ENCODE measurements around the gene KLK13. TPM values are rescaled to one million over a fixed set of nuclear protein-coding genes. Genes with fewer than 3 reads are reported as not detected.

KLK13 gene
- total RNA-seq, 1 donor from 2014 or later, result not detected

DNA sequence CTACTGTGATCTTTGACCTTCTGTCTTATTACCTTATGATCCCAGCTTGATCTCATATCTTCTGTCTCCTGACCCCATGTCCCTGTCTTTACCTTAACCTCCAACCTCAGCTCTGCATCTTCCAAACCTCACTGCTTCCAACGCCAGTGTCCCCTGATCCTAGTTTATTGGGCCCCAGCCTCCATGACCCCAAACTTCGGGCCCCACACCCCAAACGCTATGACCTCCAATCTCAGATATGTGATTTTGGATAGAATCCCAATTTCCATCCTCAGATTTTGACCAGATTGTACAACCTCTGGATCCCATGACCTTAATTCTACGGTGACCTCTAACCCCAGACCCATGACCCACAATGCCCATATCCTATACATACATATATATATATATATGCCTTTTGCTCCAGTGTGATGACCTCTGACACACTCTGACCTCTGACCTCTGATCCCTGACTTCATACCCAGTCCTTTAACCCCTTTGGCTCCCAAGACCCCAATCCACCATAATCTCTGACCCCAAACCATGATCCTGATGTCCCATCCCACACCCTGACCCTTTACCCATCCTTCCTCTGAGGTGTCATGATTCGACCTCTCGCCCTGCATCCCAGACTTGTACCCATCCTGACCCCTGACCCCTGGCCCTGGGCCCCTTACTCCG is 33.5 kb downstream of the KLK13 start:
- H3K79me2 ChIP-seq (ENCODE audit: low read depth), result no peaks in the 10 kb centered on the region
- Mint-ChIP-seq H3K27ac (peak overlapping the region; percentile 81), H3K4me1 (peaks cover 3% of the 10 kb centered on the region), H3K4me3 (peak overlapping the region; percentile 66), H3K9me3 (peaks cover 3% of the 10 kb centered on the region), H3K27me3 (ENCODE audit: insufficient read depth, low read depth) (peaks cover 10% of the 10 kb centered on the region), H3K36me3 (no peaks in the 10 kb centered on the region)
- no peaks in the 10 kb centered on the region for H4K20me1 ChIP-seq (ENCODE audit: low read depth)
- no peaks in the 10 kb centered on the region for H3F3A ChIP-seq (ENCODE audit: low read depth)
- H3K4me3 ChIP-seq, result no peak overlapping the region
- H3K27ac ChIP-seq, result no peak overlapping the region
- no peak overlapping the region for H3K9ac ChIP-seq
- H3K9me3 ChIP-seq (ENCODE audit: low read depth), result no peaks in the 10 kb centered on the region
- no peaks in the 10 kb centered on the region for H3K27me3 ChIP-seq
- H3K36me3 ChIP-seq, result no peaks in the 10 kb centered on the region
- no peak for DNase-seq (ENCODE audit: low spot score)
- H3K4me1 ChIP-seq, result peaks cover 9% of the 10 kb centered on the region
- H2AFZ ChIP-seq (replicated peaks), result no peak overlapping the region
- H3K4me2 ChIP-seq, result no peak overlapping the region
- TF ChIP-seq EZH2phosphoT487 (IDR thresholded peaks at IDR 0.05) (no peak), EZH2 (IDR thresholded peaks at IDR 0.05) (no peak)
- TF ChIP-seq, protein P1, sequence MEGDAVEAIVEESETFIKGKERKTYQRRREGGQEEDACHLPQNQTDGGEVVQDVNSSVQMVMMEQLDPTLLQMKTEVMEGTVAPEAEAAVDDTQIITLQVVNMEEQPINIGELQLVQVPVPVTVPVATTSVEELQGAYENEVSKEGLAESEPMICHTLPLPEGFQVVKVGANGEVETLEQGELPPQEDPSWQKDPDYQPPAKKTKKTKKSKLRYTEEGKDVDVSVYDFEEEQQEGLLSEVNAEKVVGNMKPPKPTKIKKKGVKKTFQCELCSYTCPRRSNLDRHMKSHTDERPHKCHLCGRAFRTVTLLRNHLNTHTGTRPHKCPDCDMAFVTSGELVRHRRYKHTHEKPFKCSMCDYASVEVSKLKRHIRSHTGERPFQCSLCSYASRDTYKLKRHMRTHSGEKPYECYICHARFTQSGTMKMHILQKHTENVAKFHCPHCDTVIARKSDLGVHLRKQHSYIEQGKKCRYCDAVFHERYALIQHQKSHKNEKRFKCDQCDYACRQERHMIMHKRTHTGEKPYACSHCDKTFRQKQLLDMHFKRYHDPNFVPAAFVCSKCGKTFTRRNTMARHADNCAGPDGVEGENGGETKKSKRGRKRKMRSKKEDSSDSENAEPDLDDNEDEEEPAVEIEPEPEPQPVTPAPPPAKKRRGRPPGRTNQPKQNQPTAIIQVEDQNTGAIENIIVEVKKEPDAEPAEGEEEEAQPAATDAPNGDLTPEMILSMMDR (IDR thresholded peaks at IDR 0.05), result no peak

DNA sequence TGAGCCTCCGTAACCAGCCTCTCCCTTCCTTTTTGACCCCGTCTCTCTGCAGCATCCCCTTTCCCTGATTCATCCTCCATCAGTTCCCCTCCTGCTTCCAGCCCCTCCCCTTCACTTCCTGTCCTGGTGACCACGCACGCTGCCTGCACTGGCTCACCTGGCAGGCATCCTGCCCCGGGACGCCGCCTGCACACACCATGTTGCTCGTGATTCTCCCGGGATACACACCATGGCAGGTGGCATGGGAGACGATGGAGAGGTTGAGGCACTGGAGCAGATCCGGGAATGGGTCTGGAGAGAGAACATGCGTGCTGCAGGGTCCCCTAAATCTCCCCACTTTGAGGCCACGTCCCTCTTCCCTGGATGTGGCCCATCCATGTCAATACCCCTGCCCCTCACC is 34.3 kb downstream of the KLK13 start:
- peaks cover 14% of the 10 kb centered on the region for H3K4me1 ChIP-seq
- H4K20me1 ChIP-seq (ENCODE audit: low read depth), result no peaks in the 10 kb centered on the region
- no peak for DNase-seq (ENCODE audit: low spot score)
- peaks cover 10% of the 10 kb centered on the region for H3K27me3 Mint-ChIP-seq (ENCODE audit: insufficient read depth, low read depth)
- no peak overlapping the region for H3K27ac ChIP-seq
- H3K36me3 Mint-ChIP-seq, result no peaks in the 10 kb centered on the region
- H3K4me1 Mint-ChIP-seq, result peaks cover 3% of the 10 kb centered on the region
- no peaks in the 10 kb centered on the region for H3K36me3 ChIP-seq
- H3K4me2 ChIP-seq, result no peak overlapping the region
- H3F3A ChIP-seq (ENCODE audit: low read depth), result no peaks in the 10 kb centered on the region
- TF ChIP-seq EZH2phosphoT487 (IDR thresholded peaks at IDR 0.05) (no peak), EZH2 (IDR thresholded peaks at IDR 0.05) (no peak)
- TF ChIP-seq, protein P1 (IDR thresholded peaks at IDR 0.05), result no peak
- no peak overlapping the region for H3K27ac Mint-ChIP-seq
- H3K9me3 ChIP-seq (ENCODE audit: low read depth), result no peaks in the 10 kb centered on the region
- H3K4me3 Mint-ChIP-seq, result no peak overlapping the region
- no peak overlapping the region for H3K4me3 ChIP-seq
- H3K9me3 Mint-ChIP-seq, result peaks cover 3% of the 10 kb centered on the region
- H3K79me2 ChIP-seq (ENCODE audit: low read depth), result no peaks in the 10 kb centered on the region
- H3K9ac ChIP-seq, result no peak overlapping the region
- H2AFZ ChIP-seq (replicated peaks), result no peak overlapping the region
- H3K27me3 ChIP-seq, result no peaks in the 10 kb centered on the region

DNA sequence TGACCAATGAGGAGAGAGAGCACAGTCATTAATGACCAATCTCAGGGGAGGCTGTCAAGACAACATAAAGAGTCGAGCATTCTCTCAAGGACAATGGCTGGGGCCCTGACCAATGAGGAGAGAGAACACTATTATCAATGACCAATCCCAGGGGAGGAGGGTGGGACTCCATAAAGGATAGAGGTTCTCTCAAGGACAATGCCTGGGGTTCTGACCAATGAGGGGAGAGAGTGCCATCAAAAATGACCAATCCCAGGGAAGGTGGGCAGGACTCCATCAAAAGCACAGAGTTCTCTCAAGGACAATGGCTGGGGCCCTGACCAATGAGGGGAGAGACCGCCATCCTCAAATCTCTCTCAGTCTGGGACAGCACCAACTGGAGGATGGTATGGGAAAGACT is 35.2 kb downstream of the KLK13 start:
- Histone ChIP-seq H2AFZ (replicated peaks) (no peak overlapping the region), H3K27ac (no peak overlapping the region), H3K4me3 (no peak overlapping the region), H4K20me1 (ENCODE audit: low read depth) (no peaks in the 10 kb centered on the region), H3K4me2 (no peak overlapping the region), H3K9ac (no peak overlapping the region), H3F3A (ENCODE audit: low read depth) (no peaks in the 10 kb centered on the region), H3K9me3 (ENCODE audit: low read depth) (no peaks in the 10 kb centered on the region), H3K79me2 (ENCODE audit: low read depth) (no peaks in the 10 kb centered on the region), H3K4me1 (peaks cover 22% of the 10 kb centered on the region), H3K27me3 (no peaks in the 10 kb centered on the region), H3K36me3 (no peaks in the 10 kb centered on the region)
- no peak for DNase-seq (ENCODE audit: low spot score)
- H3K27me3 Mint-ChIP-seq (ENCODE audit: insufficient read depth, low read depth), result peaks cover 14% of the 10 kb centered on the region
- no peaks in the 10 kb centered on the region for H3K36me3 Mint-ChIP-seq
- H3K9me3 Mint-ChIP-seq, result peaks cover 3% of the 10 kb centered on the region
- TF ChIP-seq, protein P1 (IDR thresholded peaks at IDR 0.05), result no peak
- no peak for TF ChIP-seq EZH2phosphoT487 (IDR thresholded peaks at IDR 0.05)
- TF ChIP-seq EZH2 (IDR thresholded peaks at IDR 0.05), result no peak
- H3K4me3 Mint-ChIP-seq, result no peak overlapping the region
- peaks cover 3% of the 10 kb centered on the region for H3K4me1 Mint-ChIP-seq
- no peak overlapping the region for H3K27ac Mint-ChIP-seq

Measured in neural progenitor cell (in vitro differentiated cells).